Gastrocnemius medialis (tissue), 4 donors: ENCODE results near the gene FAM78B. TPM values are rescaled to one million over a fixed set of nuclear protein-coding genes. Genes with fewer than 3 reads are reported as not detected.

ENCODE experiments used
- ATAC-seq, 2 donors: fragments of 150-250 bp; one replicate each; pipeline ENCODE4 v1.9.1; 2016
- DNase-seq, 2 donors: peaks; one replicate each; pipeline ENCODE4 v3.0.0-alpha.2; 2019
- H3K27ac ChIP-seq, 4 donors: fragments of 200-600 bp; sonication (generic); 1 replicate in 1 of 4; 2 replicates in 3 of 4; pipeline ENCODE4 v1.5.1; 2016 to 2018; ENCODE audit warnings: mild to moderate bottlenecking in 2 of 4, moderate library complexity in 1 of 4
- H3K27me3 ChIP-seq, 3 donors: fragments of 200-600 bp; sonication (generic) in 2 of 3; 1 replicate in 1 of 3; 2 replicates in 2 of 3; pipeline versions ENCODE4 v1.5.1 to v1.6.0; 2016 to 2019; ENCODE audit warnings: mild to moderate bottlenecking in 1 of 3, moderate library complexity in 1 of 3
- H3K36me3 ChIP-seq, 2 donors: fragments of 200-600 bp; sonication (generic) in 1 of 2; one replicate each; pipeline ENCODE4 v1.5.1; 2017 to 2018
- H3K4me1 ChIP-seq, 2 donors: fragments of 200-600 bp; sonication (generic) in 1 of 2; one replicate each; pipeline ENCODE4 v1.5.1; 2016 to 2017; ENCODE audit warnings: mild to moderate bottlenecking in 2 of 2
- H3K4me3 ChIP-seq, 4 donors: fragments of 200-600 bp; sonication (generic) in 3 of 4; 1 replicate in 1 of 4; 2 replicates in 3 of 4; pipeline ENCODE4 v1.5.1; 2016 to 2019; ENCODE audit warnings: mild to moderate bottlenecking in 2 of 4
- H3K9me3 ChIP-seq, 3 donors: fragments of 200-600 bp; sonication (generic) in 2 of 3; 1 replicate in 1 of 3; 2 replicates in 2 of 3; pipeline ENCODE4 v1.5.1; 2016 to 2019
- POLR2A ChIP-seq, 2 donors: fragments of 450-650 bp; IDR thresholded peaks; one replicate each; pipeline ENCODE4 v1.6.1; 2017; ENCODE audit warnings: antibody characterized with exemption in 2 of 2, mild to moderate bottlenecking in 2 of 2, moderate library complexity in 2 of 2
- in situ Hi-C, 4 donors: fragments of 200-750 bp; cut with MboI; loops; one replicate each; pipeline versions ENCODE4 v1.15.0 to v1.8.0; 2017; ENCODE audit warnings: low sequenced_read_pairs in 4 of 4
- intact Hi-C: fragments of 100-400 bp; cut with DNase I; formaldehyde crosslinking; loops from one replicate; pipeline ENCODE4 v1.15.1; 2023; ENCODE audit warnings: low total_unique reads
- total RNA-seq, 4 donors: library from RNA; depleted of rRNA; stranded (reverse); fragments of >200 nt; gene quantifications; one replicate each; pipeline versions ENCODE4 v1.1.0 to v1.2.3, GENCODE V29; 2016
- TF ChIP-seq, protein P1 (sequence below), 5 experiments: fragments of 450-650 bp in 3 of 5; fragments of 200-600 bp in 2 of 5; sonication (generic) in 2 of 5; IDR thresholded peaks in 4 of 5; conservative IDR thresholded peaks in 1 of 5; 1 replicate in 4 of 5; 2 replicates in 1 of 5; pipeline ENCODE4 v1.5.1; 2016 to 2019; ENCODE audit warnings: antibody characterized with exemption in 5 of 5, mild to moderate bottlenecking in 3 of 5, moderate library complexity in 3 of 5

Gene FAM78B
- total RNA-seq, 4 donors from 2014 or later = 1.6 to 9.9 (median 2.6) TPM

- intact Hi-C loops = no loop called here
- Histone ChIP-seq H3K27ac (no peak overlapping the region), H3K27me3 (no peaks in the 10 kb centered on the region), H3K36me3 (no peaks in the 10 kb centered on the region), H3K9me3 (no peaks in the 10 kb centered on the region), H3K4me3 (no peak overlapping the region), H3K4me1 (no peaks in the 10 kb centered on the region)
- in situ Hi-C loops = no loop called here
- DNase-seq = no peak
- ATAC-seq = no peak
- TF ChIP-seq, protein P1, sequence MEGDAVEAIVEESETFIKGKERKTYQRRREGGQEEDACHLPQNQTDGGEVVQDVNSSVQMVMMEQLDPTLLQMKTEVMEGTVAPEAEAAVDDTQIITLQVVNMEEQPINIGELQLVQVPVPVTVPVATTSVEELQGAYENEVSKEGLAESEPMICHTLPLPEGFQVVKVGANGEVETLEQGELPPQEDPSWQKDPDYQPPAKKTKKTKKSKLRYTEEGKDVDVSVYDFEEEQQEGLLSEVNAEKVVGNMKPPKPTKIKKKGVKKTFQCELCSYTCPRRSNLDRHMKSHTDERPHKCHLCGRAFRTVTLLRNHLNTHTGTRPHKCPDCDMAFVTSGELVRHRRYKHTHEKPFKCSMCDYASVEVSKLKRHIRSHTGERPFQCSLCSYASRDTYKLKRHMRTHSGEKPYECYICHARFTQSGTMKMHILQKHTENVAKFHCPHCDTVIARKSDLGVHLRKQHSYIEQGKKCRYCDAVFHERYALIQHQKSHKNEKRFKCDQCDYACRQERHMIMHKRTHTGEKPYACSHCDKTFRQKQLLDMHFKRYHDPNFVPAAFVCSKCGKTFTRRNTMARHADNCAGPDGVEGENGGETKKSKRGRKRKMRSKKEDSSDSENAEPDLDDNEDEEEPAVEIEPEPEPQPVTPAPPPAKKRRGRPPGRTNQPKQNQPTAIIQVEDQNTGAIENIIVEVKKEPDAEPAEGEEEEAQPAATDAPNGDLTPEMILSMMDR (IDR thresholded peaks at IDR 0.05 in 4 of 5, conservative IDR thresholded peaks at IDR 0.05 in 1 of 5) = no peak
- no peak for TF ChIP-seq POLR2A (IDR thresholded peaks at IDR 0.05)
Observed at GRCh38 chr1:166133857-166134256, 32.9 kb downstream of the FAM78B start.

DNA sequence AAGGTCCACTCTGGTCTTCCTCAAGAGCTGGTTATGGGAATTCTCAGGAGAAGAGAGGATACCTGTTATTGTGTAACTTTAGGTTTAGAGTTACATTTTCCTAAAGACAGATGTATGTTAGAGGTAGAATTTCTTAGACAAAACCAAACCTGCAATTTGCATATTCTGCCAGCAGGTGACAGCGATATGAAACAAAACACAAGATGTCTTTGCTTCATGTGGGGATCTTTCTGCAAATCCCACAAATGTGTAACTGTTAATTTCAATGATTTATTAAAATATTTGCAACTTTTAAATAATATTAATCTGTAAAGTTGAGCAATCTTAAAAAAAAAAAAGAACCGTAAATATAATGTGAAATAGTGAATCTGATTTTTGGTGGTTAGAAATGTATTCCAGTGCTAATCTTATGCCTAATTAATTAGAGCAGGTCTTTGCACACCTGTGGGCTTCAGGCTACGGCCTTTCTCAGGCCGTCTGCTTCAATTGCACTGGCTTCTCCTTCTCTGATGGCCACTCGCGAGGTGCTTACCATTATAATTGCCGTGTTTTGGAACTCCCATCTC, 33.4 kb downstream of the FAM78B start:
- H3K4me1 ChIP-seq = no peaks in the 10 kb centered on the region
- in situ Hi-C loops (no loop called here), intact Hi-C loops (no loop called here)
- DNase-seq (no peak), ATAC-seq (no peak)
- H3K27me3 ChIP-seq = no peaks in the 10 kb centered on the region
- H3K4me3 ChIP-seq = no peak overlapping the region
- H3K36me3 ChIP-seq = no peaks in the 10 kb centered on the region
- no peak overlapping the region for H3K27ac ChIP-seq
- no peak for TF ChIP-seq POLR2A (IDR thresholded peaks at IDR 0.05)
- TF ChIP-seq, protein P1 (IDR thresholded peaks at IDR 0.05 in 4 of 5, conservative IDR thresholded peaks at IDR 0.05 in 1 of 5) = peak in 2 of 5 experiments; percentile 13 to 18
- no peaks in the 10 kb centered on the region for H3K9me3 ChIP-seq

DNA sequence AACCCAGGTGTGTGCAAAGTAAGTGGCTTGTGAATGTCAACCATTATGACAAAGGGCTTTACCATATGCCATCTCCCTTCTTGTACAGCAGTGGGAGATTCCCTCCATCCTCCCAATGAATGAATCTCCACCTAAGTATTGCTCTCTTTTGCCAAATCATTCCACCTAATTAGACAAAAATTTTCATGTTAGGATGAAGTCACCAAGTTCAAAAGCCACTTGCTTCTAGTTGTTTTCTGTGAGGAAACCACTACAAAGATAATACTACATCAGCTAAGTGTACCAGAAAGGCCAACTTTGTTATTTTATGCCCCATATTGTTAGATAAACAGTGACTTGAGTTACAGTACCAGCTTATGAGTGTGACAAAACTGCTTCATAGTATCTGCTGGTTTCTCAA, 34.3 kb downstream of the FAM78B start:
- Histone ChIP-seq H3K27me3 (no peaks in the 10 kb centered on the region), H3K9me3 (no peaks in the 10 kb centered on the region), H3K4me3 (no peak overlapping the region), H3K4me1 (no peaks in the 10 kb centered on the region), H3K27ac (no peak overlapping the region), H3K36me3 (no peaks in the 10 kb centered on the region)
- TF ChIP-seq, protein P1 (IDR thresholded peaks at IDR 0.05 in 4 of 5, conservative IDR thresholded peaks at IDR 0.05 in 1 of 5) = no peak
- TF ChIP-seq POLR2A (IDR thresholded peaks at IDR 0.05) = no peak
- in situ Hi-C loops (no loop called here), intact Hi-C loops (no loop called here)
- ATAC-seq (no peak), DNase-seq (no peak)

DNA sequence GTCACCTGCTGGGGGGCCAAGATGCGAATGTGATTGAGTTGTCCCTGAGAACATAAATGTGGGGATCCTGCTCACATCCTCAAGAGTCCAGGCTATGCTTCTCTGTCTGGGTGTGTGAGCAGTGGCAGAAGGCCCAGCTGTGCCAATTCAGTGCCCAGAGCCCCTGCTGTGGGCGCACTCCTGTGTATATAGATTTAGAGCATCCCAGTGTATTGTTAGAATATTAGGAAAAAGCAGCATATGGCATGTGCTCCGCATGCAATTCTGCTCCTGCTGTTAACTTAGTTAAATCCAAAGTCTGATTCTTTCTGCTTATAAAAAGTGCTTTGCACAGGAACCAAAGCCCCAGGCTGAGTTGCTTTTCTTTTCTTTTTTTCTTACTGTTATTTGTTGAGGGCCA, 37.8 kb downstream of the FAM78B start:
- intact Hi-C loops = no loop called here
- H3K27me3 ChIP-seq = no peaks in the 10 kb centered on the region
- no peak for ATAC-seq
- H3K4me3 ChIP-seq = no peak overlapping the region
- H3K4me1 ChIP-seq = no peaks in the 10 kb centered on the region
- DNase-seq = no peak
- H3K36me3 ChIP-seq = no peaks in the 10 kb centered on the region
- H3K27ac ChIP-seq = no peak overlapping the region
- in situ Hi-C loops = no loop called here
- TF ChIP-seq POLR2A (IDR thresholded peaks at IDR 0.05) = no peak
- TF ChIP-seq, protein P1 (IDR thresholded peaks at IDR 0.05 in 4 of 5, conservative IDR thresholded peaks at IDR 0.05 in 1 of 5) = no peak
- H3K9me3 ChIP-seq = no peaks in the 10 kb centered on the region

DNA sequence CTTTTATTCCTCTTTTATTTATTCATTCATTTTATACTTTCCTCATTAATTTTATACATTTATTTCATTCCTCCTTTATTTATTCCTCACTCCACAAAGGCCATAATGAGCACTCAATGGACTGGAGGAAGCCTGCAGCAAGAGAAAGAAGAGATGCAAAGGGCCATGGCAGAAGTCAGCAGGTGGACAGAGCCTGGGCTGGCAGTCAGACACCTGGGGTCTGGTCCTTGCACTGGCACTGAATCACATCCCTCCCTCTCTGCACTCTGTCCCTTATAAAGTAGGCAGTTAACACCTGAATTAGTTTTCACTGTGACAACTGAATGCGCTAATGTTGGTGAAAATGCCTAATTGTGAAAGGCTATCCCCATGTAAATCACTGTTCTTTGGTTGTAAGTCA, 38.6 kb downstream of the FAM78B start:
- no peak overlapping the region for H3K27ac ChIP-seq
- no peaks in the 10 kb centered on the region for H3K9me3 ChIP-seq
- DNase-seq (no peak), ATAC-seq (no peak)
- intact Hi-C loops = no loop called here
- TF ChIP-seq, protein P1 (IDR thresholded peaks at IDR 0.05 in 4 of 5, conservative IDR thresholded peaks at IDR 0.05 in 1 of 5) = no peak
- no peak for TF ChIP-seq POLR2A (IDR thresholded peaks at IDR 0.05)
- in situ Hi-C loops = no loop called here
- no peaks in the 10 kb centered on the region for H3K36me3 ChIP-seq
- H3K27me3 ChIP-seq = no peaks in the 10 kb centered on the region
- H3K4me1 ChIP-seq = no peaks in the 10 kb centered on the region
- H3K4me3 ChIP-seq = no peak overlapping the region
